Testis (tissue), 2 donors: ENCODE results near the gene SBNO2.

Experiments
- CTCF ChIP-seq, 3 experiments: fragments of 450-650 bp in 2 of 3; fragments of 200-600 bp in 1 of 3; sonication (generic) in 1 of 3; IDR thresholded peaks; one replicate each; pipeline ENCODE4 v1.5.1; 2016 to 2019; ENCODE audit warnings: antibody characterized with exemption in 3 of 3, mild to moderate bottlenecking in 2 of 3, moderate library complexity in 1 of 3
- POLR2A ChIP-seq: fragments of 450-650 bp; IDR thresholded peaks from one replicate; pipeline ENCODE4 v1.6.1; 2017; ENCODE audit warnings: antibody characterized with exemption, mild to moderate bottlenecking, moderate library complexity

DNA sequence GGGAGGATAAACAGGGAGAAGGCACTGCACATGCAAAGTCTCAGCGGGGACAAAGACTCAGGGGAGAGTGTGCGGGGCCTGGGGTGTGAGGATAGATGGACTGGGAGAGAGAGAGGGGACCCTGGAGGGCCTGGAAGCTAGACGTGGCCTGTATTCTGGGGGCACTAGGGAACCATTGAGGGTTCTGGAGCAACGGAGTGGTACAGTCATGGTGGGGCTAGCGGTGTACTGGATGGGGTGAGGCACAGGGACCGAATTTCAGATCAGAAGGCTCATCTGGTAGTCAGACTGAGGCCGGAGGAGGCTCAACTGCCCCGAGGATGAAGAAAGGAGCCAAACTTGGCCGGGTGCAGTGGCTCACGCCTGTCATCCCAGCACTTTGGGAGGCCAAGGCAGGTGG lies 8.0 kb upstream of the SBNO2 start:
- TF ChIP-seq CTCF (IDR thresholded peaks at IDR 0.05) = no peak
- no peak for TF ChIP-seq POLR2A
